C1 segment of cervical spinal cord (tissue), 14 donors: ENCODE measurements around the gene SAMD4B.
"Not testable (repeated sequence)": the region's sequence is repeated elsewhere in the genome, so short reads cannot be mapped to it uniquely, and the experiment has no call there.

ENCODE experiments used
- DNase-seq, 14 donors: peaks; one replicate each; lab custom pipeline; 2025; lab: John Stamatoyannopoulos, UW

SAMD4B gene

GRCh38 chr19:39334444-39334976 is 7.7 kb upstream of the SAMD4B start:
- no peak for DNase-seq

DNA sequence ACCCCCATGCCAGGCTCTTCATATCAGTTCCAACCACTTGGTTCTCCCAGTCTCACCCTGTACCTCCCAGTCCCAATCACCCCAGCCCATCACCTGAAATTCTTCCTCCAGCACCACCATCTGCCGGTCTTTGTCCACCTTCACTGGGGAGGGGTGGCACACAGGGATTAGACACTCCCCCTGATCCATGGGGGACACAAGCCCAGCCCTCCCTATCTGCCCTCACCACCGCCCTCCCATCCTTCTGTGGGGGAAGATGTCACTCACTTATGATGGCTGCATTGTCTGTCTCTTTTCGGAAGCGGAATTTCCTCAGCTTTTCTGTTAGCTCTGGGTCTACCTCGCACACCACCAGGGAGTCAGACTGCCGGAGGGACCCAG is 7.1 kb upstream of the SAMD4B start:
- DNase-seq: no peak

DNA sequence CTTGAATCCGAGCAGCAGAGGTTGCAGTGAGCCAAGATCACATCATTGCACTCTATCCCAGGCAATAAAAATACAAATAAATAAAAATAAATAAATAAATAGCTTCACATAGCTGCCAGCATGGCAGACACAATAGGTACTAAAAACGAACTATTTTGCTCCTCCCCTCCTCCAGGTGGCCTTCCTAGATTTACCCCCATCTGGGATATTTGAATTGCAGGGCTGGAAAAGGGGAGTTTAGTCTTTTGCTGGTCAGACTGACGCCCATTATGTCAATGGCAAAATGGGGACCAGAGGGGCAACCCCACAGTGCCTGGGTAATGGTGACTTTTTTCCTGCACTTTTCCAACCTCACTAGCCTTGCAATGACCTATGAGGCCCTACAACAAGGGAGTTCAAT is 5.7 kb upstream of the SAMD4B start:
- DNase-seq: no peak

GRCh38 chr19:39339674-39340073 is 2.5 kb upstream of the SAMD4B start:
- no peak for DNase-seq

- DNase-seq: not testable (repeated sequence)
Observed at GRCh38 chr19:39340156-39340555, 2.1 kb upstream of the SAMD4B start.

- DNase-seq: peak in 5 of 14 donors; percentile 37 to 72 (median 50)
Observed at GRCh38 chr19:39341129-39341718, 997 bp upstream of the SAMD4B start.

GRCh38 chr19:39342647-39343305 is 555 bp downstream of the SAMD4B start:
- no peak for DNase-seq

DNA sequence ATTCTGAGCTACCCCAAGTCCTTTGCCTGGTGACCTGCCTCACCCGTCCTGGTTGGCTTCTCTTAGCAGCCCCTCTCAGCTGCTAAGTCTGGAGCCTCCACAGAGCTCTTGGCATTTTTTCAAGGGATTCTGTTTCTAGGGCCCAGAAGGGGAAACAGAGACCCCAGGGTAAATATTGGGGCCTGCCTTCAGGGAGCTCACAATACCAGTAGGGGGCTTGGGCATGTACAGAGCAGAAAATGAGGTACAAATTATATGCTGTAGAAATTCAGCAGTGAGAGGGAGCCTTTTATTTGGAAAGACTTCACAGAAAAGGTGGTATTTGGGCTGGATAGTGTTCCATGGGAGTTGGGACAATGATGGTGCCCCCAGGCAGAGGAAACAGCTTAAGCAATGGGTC is 3.7 kb downstream of the SAMD4B start:
- DNase-seq: no peak

DNA sequence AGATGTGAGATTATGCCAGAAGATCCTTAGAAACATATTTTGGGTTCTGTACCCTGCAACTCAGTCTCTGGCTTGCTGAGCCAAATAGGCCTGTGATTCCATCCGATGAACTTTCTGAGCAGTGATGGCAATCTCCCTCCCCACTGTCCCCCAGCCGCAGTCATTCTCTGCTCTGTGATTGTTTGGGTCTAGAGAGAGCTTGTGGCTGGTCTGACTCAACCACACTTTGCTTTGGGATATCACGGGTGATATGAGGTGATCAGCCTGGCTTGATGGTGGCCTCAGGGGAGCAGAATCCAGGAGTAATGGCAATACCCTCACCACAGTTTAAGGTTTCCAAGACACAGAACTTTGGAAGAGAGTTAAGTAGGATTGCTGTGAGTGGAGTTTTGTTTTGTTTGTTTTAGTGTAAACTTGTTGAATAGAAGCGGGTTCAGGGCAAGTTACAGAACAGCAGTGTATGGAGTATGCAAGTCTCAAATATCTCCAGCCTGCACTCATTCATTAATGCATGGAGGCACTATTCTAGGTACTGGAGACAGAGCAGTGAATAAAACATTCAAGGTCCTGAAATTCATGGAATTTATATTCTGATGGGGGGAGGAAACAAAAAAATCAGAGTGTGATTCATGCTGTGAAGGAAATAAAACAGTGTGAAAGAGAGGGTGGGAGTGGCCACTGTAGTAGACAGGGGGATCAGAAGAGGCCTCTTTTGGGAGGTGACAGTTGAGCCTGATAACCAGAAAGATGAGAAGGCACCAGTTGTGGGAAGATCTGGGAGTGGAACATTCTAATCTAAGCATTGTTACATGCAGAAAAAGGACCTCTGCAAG is 5.3 kb downstream of the SAMD4B start:
- DNase-seq: peak in 2 of 14 donors; percentile 25 to 41

GRCh38 chr19:39349326-39349725 is 7.1 kb downstream of the SAMD4B start:
- no peak for DNase-seq

DNA sequence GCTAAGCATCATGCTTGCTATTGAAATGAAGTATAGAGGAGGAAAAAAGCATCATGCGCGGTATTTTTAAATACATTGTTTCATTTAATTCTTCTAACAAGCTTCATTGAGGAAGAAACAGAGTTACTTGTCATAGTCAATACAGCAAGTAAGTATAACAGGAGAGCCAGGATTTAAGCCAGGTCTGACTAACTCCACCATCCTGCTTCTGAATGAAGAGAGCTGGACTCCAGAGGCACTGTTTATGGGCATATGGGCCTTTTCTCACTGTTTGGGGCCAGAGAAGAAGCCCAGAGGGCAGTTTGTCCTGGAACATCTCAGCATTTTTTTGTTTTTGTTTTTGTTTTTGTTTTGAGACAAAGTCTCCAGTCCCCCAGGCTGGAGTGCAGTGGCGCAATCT is 7.9 kb downstream of the SAMD4B start:
- DNase-seq: no peak

- no peak for DNase-seq
Observed at GRCh38 chr19:39351537-39352064, 9.4 kb downstream of the SAMD4B start.

DNA sequence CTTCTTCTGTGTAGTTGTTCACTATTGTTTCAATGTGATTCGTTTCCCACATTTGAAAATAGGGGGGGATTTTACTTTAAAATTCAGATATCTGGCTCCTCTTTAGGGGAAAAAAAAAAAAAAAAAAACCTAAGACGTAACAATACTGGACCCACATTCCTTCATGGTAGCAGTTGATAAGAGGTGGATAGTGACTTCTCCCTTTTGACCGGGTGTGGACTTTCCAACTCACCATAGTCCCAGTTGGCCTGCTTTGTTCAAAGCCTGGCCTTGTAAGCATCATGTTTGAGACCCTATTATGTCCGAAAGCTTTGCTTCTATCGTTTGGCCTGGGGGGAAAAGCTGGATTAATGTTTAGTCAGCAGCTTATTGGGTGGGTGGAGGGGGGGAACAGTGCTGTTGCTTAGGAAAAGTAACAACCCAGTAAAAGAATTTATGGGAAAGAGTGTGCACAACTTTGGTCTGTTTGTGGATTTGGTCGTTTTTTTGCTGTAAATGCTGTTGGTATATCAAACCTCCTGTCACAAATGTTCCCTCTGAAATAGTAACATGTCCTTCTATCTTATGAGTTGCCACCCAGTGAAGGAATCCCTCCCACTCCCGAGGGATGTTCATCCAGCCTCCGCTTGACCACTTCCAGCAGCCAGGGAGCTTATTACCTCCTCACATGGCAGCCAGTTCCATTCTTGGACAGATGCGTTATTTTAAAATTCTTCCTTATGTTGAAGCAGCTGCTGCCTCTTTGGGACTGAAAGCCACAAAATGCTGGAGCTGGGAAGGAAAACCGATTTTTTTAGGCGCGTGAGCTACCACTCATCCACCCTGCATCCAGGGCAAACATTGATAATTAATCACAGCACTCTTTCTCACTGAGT is 10.4 kb downstream of the SAMD4B start:
- DNase-seq: no peak

DNA sequence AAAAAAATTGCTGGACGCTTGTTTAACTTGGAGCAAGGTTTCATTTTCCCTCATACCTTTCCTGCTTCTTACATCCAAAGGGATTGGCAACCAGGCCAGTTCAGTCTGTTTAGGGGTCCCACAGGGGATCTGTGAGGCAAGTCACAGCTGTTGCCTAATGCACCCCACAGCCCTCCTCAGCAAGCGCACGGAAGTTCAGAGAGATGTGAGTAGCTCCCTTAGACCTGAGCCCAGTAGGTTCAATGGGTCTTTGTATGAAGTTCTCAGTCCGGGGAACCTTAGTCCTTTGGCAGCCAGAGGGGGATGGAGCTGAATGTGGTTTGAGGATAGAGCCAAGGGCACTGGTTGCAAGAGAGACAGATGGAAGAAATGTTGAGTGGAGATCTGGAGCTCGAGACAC is 13.0 kb downstream of the SAMD4B start:
- peak in 6 of 14 donors; percentile 13 to 62 (median 28) for DNase-seq

GRCh38 chr19:39356073-39356472 is 13.9 kb downstream of the SAMD4B start:
- no peak for DNase-seq

DNA sequence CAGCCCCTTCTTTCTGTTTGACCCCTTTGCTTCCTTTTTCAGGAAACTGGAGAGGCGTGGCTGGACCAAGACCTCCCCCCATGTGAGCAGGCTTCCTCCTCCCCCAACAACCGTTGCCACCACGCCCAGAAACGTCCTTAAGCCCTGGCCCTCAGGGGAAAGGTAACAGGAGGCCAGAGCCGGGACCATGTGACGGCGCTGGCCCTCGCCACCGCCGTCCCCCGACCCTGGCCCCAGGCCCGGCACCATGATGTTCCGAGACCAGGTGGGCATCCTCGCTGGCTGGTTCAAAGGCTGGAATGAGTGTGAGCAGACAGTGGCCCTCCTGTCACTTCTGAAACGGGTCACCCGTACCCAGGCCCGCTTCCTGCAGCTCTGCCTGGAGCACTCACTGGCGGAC is 14.4 kb downstream of the SAMD4B start:
- no peak for DNase-seq

DNA sequence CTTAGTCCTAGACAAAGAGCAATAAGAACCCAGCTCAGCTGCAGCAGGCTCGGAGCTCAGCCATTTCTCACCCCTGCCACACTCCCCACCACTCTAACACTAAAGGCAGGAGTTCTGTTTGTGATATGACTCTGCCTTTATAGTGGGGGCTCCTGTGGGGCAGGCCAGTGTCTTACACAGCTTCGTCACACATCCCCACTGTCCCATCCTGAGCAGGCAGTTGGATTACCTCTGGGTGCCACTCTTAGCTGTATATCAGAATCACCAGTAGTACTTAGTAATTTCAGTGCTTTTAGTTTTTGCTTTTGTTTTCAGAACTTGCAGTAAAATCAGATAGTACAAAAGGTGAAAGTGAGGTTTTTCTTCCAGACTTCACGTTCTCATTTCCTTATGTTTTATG is 16.8 kb downstream of the SAMD4B start:
- no peak for DNase-seq

GRCh38 chr19:39360599-39360998 is 18.4 kb downstream of the SAMD4B start:
- no peak for DNase-seq

- DNase-seq: no peak
Observed at GRCh38 chr19:39362682-39363657, 20.7 kb downstream of the SAMD4B start.

- peak in 13 of 14 donors; percentile 35 to 96 (median 75) for DNase-seq
Observed at GRCh38 chr19:39363901-39364457, 21.8 kb downstream of the SAMD4B start.
